ENCODE results near the gene OR51I2.

OR51I2 gene

DNA sequence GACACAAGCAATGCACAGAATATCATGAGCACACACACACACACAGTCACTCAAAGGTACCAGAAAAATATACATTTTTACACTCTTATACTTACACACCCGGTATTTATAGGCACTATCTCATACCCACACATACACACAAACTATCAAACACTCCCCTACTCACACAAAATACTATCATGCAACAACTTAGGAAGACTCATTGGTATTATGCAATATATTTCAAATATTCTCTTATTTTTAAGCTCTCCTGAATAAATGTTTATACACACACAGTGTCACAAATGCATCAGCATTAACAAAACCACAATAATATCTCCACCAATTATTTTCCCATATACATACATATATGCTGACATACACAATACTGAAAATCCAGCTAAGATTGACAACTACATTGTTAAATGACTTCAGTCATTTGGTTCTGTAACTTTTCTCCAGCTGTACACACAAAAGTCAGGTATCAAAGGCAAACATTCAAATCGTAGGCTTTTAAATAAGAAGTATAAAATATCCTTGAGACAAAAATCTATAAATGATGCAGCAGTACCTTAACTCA lies 5.2 kb upstream of the OR51I2 start:
- H3K4me3 ChIP-seq (ENCODE audit: control insufficient read depth, low read depth, low read length): no peak overlapping the region
- no peak for DNase-seq (ENCODE audit: low read depth)
- TF ChIP-seq, protein P1, sequence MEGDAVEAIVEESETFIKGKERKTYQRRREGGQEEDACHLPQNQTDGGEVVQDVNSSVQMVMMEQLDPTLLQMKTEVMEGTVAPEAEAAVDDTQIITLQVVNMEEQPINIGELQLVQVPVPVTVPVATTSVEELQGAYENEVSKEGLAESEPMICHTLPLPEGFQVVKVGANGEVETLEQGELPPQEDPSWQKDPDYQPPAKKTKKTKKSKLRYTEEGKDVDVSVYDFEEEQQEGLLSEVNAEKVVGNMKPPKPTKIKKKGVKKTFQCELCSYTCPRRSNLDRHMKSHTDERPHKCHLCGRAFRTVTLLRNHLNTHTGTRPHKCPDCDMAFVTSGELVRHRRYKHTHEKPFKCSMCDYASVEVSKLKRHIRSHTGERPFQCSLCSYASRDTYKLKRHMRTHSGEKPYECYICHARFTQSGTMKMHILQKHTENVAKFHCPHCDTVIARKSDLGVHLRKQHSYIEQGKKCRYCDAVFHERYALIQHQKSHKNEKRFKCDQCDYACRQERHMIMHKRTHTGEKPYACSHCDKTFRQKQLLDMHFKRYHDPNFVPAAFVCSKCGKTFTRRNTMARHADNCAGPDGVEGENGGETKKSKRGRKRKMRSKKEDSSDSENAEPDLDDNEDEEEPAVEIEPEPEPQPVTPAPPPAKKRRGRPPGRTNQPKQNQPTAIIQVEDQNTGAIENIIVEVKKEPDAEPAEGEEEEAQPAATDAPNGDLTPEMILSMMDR (conservative IDR thresholded peaks at IDR 0.05; ENCODE audit: control insufficient read depth, insufficient read depth, low read depth, low read length): no peak

DNA sequence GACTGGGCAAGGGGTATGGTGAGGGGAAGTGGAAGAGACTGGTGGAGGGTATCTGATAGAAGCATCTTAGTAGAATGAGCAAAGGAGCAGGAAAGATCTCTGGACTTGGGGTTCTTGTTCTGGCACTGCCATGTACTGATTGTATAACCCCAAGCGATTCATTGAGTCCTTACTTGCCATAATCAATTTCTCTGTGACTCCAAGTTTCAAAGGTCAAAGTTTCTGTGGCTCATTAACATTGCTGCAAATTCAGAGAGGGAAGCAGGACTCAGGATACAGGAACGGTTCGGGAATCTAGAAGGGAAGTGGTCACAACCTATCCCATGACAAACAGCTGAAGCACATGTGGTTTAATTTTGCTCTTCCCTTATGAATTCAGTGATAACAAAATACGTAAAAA lies 309 bp downstream of the OR51I2 start:
- no peak for DNase-seq (ENCODE audit: low read depth)
- no peak overlapping the region for H3K4me3 ChIP-seq (ENCODE audit: control insufficient read depth, low read depth, low read length)
- TF ChIP-seq, protein P1 (conservative IDR thresholded peaks at IDR 0.05; ENCODE audit: control insufficient read depth, insufficient read depth, low read depth, low read length): no peak

DNA sequence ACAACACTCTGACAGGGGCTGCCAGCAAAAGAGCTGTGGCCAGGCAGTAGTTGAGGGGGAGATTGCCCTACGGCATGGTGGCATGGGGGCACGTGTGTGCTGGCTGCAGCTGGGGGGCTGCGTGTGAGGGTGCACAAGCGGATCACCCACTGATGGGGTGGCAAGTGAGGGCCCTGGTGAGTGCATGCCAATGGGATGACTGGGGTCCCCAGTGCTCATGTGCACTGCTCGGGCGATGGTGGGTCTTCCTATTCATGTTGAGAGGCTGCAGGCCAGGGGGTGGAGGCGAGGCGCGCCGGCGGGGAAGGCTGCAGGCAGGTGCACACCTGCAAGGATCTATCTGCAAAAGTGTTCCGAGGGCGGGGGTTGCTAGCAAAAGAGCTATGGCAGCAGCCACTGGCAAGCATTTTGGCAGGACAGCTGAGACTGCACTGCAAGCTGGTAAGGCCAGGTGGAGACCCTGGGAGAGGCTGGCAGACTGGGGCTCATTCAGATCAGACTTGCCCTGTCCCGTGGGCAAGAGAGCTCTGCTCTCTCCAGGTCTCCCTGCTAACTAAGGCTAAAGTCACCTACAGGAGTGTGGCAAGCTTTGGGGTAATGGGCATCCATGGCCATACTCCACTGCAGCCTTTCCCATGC lies 12.0 kb downstream of the OR51I2 start:
- TF ChIP-seq, protein P1 (conservative IDR thresholded peaks at IDR 0.05; ENCODE audit: control insufficient read depth, insufficient read depth, low read depth, low read length): no peak
- H3K4me3 ChIP-seq (ENCODE audit: control insufficient read depth, low read depth, low read length): no peak overlapping the region
- DNase-seq (ENCODE audit: low read depth): no peak

DNA sequence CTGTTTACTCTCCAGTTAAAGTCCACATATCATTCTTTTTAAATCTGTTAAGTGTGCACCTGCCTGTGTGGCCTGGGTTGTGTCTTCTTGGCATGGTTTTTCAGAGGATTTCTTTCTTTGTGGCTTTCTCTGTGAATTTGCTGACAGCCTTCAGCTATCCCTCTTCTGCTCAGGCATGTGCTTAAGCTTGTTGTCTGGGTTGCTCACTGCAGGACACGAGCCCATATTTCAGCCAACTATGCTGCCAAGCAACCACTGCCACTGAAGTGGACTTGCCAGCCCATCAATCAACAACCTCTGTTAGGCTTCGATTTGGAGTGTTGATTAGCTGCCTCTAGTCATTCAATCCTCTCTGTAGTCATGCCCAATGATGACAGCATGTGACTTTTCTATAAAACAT lies 18.4 kb downstream of the OR51I2 start:
- TF ChIP-seq, protein P1 (conservative IDR thresholded peaks at IDR 0.05; ENCODE audit: control insufficient read depth, insufficient read depth, low read depth, low read length): no peak
- H3K4me3 ChIP-seq (ENCODE audit: control insufficient read depth, low read depth, low read length): no peak overlapping the region
- no peak for DNase-seq (ENCODE audit: low read depth)

DNA sequence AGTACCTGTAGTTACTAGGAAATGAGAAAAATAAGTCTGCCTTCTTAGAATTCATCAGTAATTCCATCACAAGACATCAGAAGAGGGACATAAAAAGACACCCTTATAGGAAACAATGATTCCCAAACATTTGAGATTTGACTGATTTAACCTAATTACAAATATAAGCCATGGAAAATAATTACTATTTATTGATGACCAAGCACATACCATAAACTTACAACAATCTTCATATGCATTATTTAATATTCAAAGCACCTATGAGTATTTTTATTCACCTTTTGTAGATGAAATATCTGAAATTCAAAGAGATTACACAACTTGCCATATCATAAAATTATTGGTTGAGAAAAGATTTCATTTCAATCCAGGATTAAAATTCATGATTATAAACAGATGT lies 24.8 kb downstream of the OR51I2 start:
- DNase-seq (ENCODE audit: low read depth): no peak

DNA sequence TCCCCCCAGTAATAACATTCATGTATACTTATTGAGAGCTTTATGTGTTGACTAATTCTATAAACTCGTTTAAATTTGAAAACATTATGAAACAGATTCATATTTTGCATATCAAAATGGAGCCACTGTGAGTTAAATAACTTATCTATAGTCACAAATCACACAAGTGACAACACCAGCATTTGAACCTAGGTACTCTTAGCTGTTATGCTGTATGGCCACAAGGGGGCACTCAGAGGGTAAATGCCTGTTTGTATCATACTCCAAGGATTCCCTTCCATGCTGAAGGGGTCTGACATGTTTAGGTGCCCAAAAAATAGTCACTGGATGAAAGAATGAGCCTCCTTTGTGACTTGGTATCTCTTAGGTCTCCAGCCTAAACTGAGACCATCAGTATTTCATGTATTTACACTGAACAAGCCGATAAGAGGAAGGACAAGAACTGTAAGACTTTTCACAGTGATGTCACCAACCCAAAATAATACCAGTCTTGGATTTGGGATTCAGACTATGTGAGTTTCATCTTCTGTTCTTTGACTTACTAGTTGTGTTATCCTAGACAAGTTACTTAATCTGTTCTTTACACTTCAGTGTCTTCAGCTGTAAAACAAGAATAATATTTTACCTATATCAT lies 27.2 kb downstream of the OR51I2 start:
- peak; percentile 60 for DNase-seq (ENCODE audit: low read depth)
- H3K4me3 ChIP-seq (ENCODE audit: control insufficient read depth, low read depth, low read length): no peak overlapping the region

More for the DNA sequence above, 24.8 kb downstream of the OR51I2 start:
- TF ChIP-seq, protein P1 (conservative IDR thresholded peaks at IDR 0.05; ENCODE audit: control insufficient read depth, insufficient read depth, low read depth, low read length): no peak
- no peak overlapping the region for H3K4me3 ChIP-seq (ENCODE audit: control insufficient read depth, low read depth, low read length)

More for the DNA sequence above, 27.2 kb downstream of the OR51I2 start:
- TF ChIP-seq, protein P1 (conservative IDR thresholded peaks at IDR 0.05; ENCODE audit: control insufficient read depth, insufficient read depth, low read depth, low read length): peak; percentile 88

Data from fibroblast of mammary gland (primary cell).